Fibroblast of the aortic adventitia (primary cell): Measurements from ENCODE around the gene MYOZ1. TPM values are rescaled to one million over a fixed set of nuclear protein-coding genes. Genes with fewer than 3 reads are reported as not detected.

Experiments used
- DNase-seq: peaks from one replicate; pipeline ENCODE4 v3.0.0-alpha.2; 2010; ENCODE audit warnings: low read depth
- H3K4me3 ChIP-seq: 2 replicates; pipeline ENCODE4 v1.5.1; 2011; ENCODE audit warnings: low read depth, mild to moderate bottlenecking, control low read depth, low read length, moderate library complexity
- CTCF ChIP-seq: IDR thresholded peaks from 2 replicates; pipeline ENCODE4 v1.5.1; 2011; ENCODE audit warnings: mild to moderate bottlenecking, low read length, control low read depth, inconsistent platforms; ENCODE audit not compliant: insufficient read depth
- total RNA-seq: library from RNA; depleted of rRNA; stranded (reverse); fragments of >200 nt; gene quantifications from 2 replicates; pipeline ENCODE4 v1.2.3, GENCODE V29; 2012; ENCODE audit warnings: low replicate concordance

The MYOZ1 gene
- total RNA-seq, 1 donor = not detected

GRCh38 chr10:73643362-73643761 is 2.1 kb upstream of the MYOZ1 start:
- DNase-seq = no peak
- TF ChIP-seq CTCF = no peak

DNA sequence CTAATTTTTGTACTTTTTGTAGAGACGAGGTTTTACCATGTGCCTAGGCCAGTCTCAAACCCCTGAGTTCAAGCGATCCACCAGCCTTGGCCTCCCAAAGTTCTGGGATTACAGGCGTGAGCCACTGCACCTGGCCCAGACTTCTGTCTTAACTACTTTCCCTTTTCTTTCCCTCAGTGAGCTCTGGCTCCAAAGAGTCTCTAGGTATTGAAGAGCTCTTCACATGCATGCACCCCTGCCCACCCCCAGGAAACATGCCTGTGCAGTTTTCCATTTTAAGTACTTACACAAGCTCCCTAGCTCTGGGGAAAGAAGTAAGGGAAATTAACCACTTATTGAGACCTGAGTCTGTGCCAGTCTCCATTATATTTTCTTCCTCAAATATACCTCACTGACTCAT is 2.0 kb downstream of the MYOZ1 start:
- no peak overlapping the region for H3K4me3 ChIP-seq
- no peak for DNase-seq
- TF ChIP-seq CTCF = no peak

More at GRCh38 chr10:73643362-73643761, 2.1 kb upstream of the MYOZ1 start:
- H3K4me3 ChIP-seq = no peak overlapping the region

DNA sequence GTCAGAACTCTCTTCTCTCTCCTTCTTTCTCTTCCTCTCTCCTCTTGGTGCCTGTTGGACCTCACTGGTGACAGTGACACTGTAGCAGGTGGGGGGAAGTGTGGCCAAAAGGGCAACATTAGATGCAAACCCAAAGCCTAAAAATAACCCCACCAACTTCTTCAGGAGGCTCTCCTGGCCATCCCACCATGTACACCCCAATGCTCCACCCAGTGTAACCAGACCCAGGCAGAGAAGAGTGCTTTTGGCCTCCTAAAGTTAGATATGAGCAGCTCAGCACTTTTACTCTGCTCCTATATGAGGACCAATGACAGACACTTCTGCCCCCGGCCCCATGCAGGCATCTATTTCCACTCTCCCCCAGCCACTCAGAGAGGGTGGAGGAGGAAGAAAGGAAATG is 5.5 kb downstream of the MYOZ1 start:
- no peak overlapping the region for H3K4me3 ChIP-seq
- no peak for DNase-seq
- no peak for TF ChIP-seq CTCF

DNA sequence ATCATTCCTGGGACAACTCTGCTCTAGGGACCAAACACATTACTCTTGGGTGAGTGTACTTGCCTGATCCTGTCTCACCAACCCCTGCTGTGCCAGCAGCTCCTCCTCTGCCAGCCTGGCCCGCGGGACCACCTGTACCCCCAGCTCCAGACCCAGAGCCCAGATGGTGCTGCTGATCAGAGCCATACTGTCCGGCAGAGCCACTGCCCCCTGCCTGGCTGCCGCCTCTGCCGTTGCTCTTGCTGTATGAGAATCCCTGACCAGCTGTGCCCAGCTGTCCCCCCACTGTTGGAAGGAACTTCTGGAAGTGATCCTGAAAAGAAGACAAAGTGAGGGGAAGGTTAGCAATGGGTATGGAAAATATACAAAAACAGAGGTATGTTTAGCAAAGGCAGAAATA is 6.9 kb downstream of the MYOZ1 start:
- H3K4me3 ChIP-seq = no peak overlapping the region
- TF ChIP-seq CTCF = no peak
- no peak for DNase-seq

DNA sequence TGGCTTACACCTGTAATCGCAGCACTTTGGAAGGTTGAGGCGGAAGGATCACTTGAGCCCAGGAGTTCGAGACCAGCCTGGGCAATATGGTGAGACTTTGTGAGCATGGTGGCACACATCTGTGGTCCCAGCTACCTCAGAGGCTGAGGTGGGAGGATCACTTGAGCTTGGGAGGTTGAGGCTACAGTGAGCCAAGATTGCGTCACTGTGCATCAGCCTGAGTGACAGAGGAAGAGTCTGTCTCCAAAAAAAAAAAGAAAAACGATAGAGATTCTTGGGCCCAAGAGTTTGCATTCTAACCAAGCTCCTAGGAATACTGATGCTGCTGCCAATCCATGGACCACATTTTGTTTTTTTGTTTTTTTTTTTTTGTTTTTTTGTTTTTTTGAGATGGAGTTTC is 12.1 kb downstream of the MYOZ1 start:
- no peak for DNase-seq
- no peak for TF ChIP-seq CTCF
- no peak overlapping the region for H3K4me3 ChIP-seq

- DNase-seq = no peak
- TF ChIP-seq CTCF = no peak
- no peak overlapping the region for H3K4me3 ChIP-seq
These were observed 12.9 kb downstream of the MYOZ1 start for GRCh38 chr10:73628405-73628804.

- no peak for TF ChIP-seq CTCF
- no peak overlapping the region for H3K4me3 ChIP-seq
- no peak for DNase-seq
These were observed 14.0 kb downstream of the MYOZ1 start for GRCh38 chr10:73627300-73627699.
